GM23338 (cell line): ENCODE data around the gene SPA17.

Source experiments
- CREB1 ChIP-seq: fragments of 250-450 bp; sonication (Bioruptor Pico); IDR thresholded peaks from 2 replicates; pipeline ENCODE4 v1.5.0; 2020; ENCODE audit warnings: low read depth, mild to moderate bottlenecking, moderate library complexity
- EZH2phosphoT487 ChIP-seq: fragments of 200-600 bp; sonication (generic); IDR thresholded peaks from one replicate; pipeline ENCODE4 v1.8.1; 2018; ENCODE audit warnings: antibody characterized with exemption; ENCODE audit not compliant: unreplicated experiment
- TF ChIP-seq, protein P1 (sequence below), 2 experiments: fragments of 200-600 bp in 1 of 2; sonication (generic) in 1 of 2; conservative IDR thresholded peaks; 2 replicates each; pipeline versions ENCODE4 v1.5.1 to v1.6.1; 2016 to 2017; ENCODE audit warnings: antibody characterized with exemption in 2 of 2, low read depth in 2 of 2, mild to moderate bottlenecking in 2 of 2, moderate library complexity in 1 of 2

DNA sequence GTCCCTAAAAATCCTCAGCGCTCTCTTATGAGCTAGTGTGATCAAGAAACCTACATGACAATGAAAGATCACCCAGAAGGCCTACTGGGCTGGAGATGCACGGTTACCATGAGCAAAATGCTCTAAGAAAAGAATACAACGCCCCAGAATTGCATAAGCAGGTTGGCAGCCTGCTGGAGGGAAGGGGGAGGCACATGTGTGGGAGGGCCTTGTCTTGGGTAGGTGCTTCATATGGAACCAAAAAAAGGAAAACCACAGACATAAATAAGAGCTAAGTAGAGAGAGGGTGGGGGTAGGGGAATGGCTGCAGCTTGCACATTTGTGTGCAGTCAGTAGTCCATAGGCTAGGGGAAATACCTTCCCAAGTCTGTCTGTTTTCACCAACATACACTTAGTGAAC lies 3.0 kb upstream of the SPA17 start:
- no peak for TF ChIP-seq CREB1
- TF ChIP-seq, protein P1, sequence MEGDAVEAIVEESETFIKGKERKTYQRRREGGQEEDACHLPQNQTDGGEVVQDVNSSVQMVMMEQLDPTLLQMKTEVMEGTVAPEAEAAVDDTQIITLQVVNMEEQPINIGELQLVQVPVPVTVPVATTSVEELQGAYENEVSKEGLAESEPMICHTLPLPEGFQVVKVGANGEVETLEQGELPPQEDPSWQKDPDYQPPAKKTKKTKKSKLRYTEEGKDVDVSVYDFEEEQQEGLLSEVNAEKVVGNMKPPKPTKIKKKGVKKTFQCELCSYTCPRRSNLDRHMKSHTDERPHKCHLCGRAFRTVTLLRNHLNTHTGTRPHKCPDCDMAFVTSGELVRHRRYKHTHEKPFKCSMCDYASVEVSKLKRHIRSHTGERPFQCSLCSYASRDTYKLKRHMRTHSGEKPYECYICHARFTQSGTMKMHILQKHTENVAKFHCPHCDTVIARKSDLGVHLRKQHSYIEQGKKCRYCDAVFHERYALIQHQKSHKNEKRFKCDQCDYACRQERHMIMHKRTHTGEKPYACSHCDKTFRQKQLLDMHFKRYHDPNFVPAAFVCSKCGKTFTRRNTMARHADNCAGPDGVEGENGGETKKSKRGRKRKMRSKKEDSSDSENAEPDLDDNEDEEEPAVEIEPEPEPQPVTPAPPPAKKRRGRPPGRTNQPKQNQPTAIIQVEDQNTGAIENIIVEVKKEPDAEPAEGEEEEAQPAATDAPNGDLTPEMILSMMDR (conservative IDR thresholded peaks at IDR 0.05; ENCODE audit: low read depth in 2 of 2) = no peak
- no peak for TF ChIP-seq EZH2phosphoT487
